Kidney epithelial cell (primary cell): ENCODE data around the gene ABL1. TPM values are rescaled to one million over a fixed set of nuclear protein-coding genes. Genes with fewer than 3 reads are reported as not detected.

Source experiments
- DNase-seq: peaks from one replicate; pipeline ENCODE4 v3.0.0-alpha.2; 2010; ENCODE audit warnings: low read depth
- H3K27me3 ChIP-seq: 2 replicates; pipeline ENCODE4 v1.6.0; 2011; ENCODE audit warnings: low read length; ENCODE audit not compliant: control insufficient read depth, insufficient read depth
- H3K36me3 ChIP-seq: 2 replicates; pipeline ENCODE4 v1.5.1; 2011; ENCODE audit warnings: low read length; ENCODE audit not compliant: control insufficient read depth, insufficient read depth
- H3K4me3 ChIP-seq: 2 replicates; pipeline ENCODE4 v1.5.1; 2011; ENCODE audit warnings: low read depth, mild to moderate bottlenecking, control low read depth, low read length
- total RNA-seq: library from RNA; depleted of rRNA; stranded (reverse); fragments of >200 nt; gene quantifications from 2 replicates; pipeline ENCODE4 v1.2.3, GENCODE V29; 2015
- TF ChIP-seq, protein P1 (sequence below): IDR thresholded peaks from 2 replicates; pipeline ENCODE4 v1.5.1; 2011; ENCODE audit warnings: mild to moderate bottlenecking, moderate library complexity, low read length, control low read depth, inconsistent platforms; ENCODE audit not compliant: insufficient read depth, poor library complexity, severe bottlenecking

ABL1 gene
- total RNA-seq, 1 donor from 2014 or later: 83.7 TPM

DNA sequence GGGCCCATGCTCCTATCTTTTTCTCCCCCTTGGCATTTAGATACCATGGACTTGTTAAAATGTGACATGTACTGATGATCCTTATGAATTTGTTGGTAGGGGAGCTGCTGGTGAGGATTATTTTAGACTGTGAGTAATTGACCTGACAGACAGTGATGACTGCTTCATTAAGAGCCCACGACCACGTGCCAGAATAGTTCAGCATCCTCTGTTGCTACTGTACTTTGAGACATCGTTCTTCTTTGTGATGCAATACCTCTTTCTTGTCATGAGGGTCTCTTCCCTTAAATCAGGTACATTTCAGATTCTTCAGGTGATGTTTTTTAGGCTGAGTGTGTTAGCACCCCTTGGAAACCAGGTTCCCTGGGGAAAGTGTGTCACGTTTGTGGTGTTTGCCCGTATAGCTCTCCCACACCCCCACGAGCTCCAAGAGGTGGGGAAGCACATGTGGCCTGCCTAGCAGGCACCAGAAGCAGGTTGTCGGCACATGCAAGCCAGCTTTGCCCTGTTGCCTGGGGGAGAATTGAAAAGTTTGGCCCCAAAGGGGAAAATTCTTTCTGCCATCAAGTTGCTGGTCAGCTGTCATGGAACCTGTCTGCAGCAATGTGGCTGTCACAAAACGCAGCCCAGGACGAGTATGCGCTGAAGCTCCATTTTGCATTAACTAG is 36.5 kb downstream of the ABL1 start:
- H3K27me3 ChIP-seq: no peaks in the 10 kb centered on the region
- peaks cover 5% of the 10 kb centered on the region for H3K36me3 ChIP-seq
- DNase-seq: no peak
- TF ChIP-seq, protein P1, sequence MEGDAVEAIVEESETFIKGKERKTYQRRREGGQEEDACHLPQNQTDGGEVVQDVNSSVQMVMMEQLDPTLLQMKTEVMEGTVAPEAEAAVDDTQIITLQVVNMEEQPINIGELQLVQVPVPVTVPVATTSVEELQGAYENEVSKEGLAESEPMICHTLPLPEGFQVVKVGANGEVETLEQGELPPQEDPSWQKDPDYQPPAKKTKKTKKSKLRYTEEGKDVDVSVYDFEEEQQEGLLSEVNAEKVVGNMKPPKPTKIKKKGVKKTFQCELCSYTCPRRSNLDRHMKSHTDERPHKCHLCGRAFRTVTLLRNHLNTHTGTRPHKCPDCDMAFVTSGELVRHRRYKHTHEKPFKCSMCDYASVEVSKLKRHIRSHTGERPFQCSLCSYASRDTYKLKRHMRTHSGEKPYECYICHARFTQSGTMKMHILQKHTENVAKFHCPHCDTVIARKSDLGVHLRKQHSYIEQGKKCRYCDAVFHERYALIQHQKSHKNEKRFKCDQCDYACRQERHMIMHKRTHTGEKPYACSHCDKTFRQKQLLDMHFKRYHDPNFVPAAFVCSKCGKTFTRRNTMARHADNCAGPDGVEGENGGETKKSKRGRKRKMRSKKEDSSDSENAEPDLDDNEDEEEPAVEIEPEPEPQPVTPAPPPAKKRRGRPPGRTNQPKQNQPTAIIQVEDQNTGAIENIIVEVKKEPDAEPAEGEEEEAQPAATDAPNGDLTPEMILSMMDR: no peak
- H3K4me3 ChIP-seq: no peak overlapping the region

GRCh38 chr9:130872093-130872492 is 37.0 kb downstream of the ABL1 start:
- H3K36me3 ChIP-seq: peaks cover 5% of the 10 kb centered on the region
- no peaks in the 10 kb centered on the region for H3K27me3 ChIP-seq
- no peak for DNase-seq
- H3K4me3 ChIP-seq: no peak overlapping the region
- TF ChIP-seq, protein P1: no peak

- H3K27me3 ChIP-seq: no peaks in the 10 kb centered on the region
- DNase-seq: no peak
- H3K4me3 ChIP-seq: no peak overlapping the region
- TF ChIP-seq, protein P1: no peak
- peaks cover 5% of the 10 kb centered on the region for H3K36me3 ChIP-seq
Measured at GRCh38 chr9:130872508-130872907, 37.5 kb downstream of the ABL1 start.

DNA sequence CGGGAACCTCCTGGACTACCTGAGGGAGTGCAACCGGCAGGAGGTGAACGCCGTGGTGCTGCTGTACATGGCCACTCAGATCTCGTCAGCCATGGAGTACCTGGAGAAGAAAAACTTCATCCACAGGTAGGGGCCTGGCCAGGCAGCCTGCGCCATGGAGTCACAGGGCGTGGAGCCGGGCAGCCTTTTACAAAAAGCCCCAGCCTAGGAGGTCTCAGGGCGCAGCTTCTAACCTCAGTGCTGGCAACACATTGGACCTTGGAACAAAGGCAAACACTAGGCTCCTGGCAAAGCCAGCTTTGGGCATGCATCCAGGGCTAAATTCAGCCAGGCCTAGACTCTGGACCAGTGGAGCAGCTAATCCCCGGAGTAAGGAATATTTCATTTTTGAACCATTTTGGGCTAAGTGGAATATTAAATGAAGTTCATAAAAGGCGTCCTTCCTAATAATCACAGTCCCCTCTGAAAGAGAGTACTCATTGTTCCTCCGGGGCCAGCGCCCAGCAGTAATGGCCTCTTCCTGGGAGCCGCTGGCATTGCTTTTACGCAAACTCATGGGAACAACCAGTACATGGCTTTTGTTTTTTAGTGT is 38.0 kb downstream of the ABL1 start:
- Histone ChIP-seq H3K4me3 (no peak overlapping the region), H3K36me3 (peaks cover 3% of the 10 kb centered on the region), H3K27me3 (no peaks in the 10 kb centered on the region)
- DNase-seq: no peak
- TF ChIP-seq, protein P1: no peak

DNA sequence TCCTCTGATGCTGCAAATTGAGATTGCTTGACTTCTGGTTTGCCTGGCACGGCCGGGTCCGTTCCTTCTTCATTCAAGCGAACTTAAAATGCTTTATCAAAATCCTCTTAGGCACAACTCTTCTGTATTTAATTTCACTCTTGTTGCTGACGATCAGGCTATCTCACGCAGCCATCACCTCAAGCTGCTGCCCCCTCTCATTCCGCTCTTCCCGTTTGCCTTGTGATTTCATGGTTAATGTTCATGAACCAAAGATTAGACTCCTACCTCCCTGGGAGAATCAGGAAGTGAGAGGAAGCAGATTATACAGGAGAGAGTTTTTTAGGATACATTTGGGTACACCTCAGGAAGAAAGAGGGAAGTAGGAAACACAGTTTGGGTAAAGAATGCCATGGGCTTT is 38.9 kb downstream of the ABL1 start:
- peaks cover 3% of the 10 kb centered on the region for H3K36me3 ChIP-seq
- H3K27me3 ChIP-seq: no peaks in the 10 kb centered on the region
- no peak overlapping the region for H3K4me3 ChIP-seq
- TF ChIP-seq, protein P1: no peak
- no peak for DNase-seq

GRCh38 chr9:130874783-130875182 is 39.7 kb downstream of the ABL1 start:
- no peak for DNase-seq
- Histone ChIP-seq H3K36me3 (peaks cover 3% of the 10 kb centered on the region), H3K27me3 (no peaks in the 10 kb centered on the region), H3K4me3 (no peak overlapping the region)
- TF ChIP-seq, protein P1: no peak
